ENCODE measurements around the gene CYREN. TPM values are rescaled to one million over a fixed set of nuclear protein-coding genes. Genes with fewer than 3 reads are reported as not detected.
"Not testable (repeated sequence)": the region's sequence is repeated elsewhere in the genome, so short reads cannot be mapped to it uniquely, and the experiment has no call there.

CYREN gene
- total RNA-seq, 2 experiments from 2014 or later: 51.7 to 54.4 TPM

DNA sequence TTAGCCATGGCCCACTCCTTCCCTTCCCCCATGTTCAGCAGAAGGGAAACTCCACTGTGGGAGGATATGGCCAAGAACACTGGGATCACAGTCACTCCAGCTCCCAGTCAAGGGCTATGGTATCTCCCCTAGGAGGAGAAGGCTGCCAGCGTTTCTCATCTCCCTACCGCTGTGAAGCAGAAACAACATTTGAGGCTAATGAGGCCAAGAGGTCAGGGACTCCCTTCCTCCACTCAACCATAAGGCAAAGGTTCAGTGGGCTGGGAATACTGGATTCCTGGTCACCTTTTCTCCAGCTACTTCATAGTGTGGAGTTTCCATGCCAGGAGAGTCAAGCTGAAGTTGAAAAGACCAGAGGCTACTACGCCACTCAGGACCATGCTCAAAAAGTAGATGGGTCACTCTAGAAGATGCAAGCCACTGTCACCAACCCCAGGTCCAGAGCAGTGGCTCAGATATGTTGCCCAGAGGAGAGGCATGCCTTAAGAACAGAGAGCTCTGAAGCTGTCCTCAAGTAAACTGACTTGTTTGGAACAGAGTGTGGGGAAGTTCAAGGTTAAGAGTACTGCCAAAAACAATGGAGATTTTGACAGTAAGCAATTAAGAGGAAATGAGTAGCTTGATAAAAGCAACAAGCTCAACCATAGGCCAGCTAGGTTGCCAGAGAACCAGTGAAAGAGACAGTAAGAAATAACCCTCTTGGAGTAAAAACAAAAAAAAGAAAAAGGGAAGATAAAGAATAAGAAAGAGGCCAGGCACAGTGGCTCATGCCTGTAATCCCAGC is 26.4 kb downstream of the CYREN start:
- no peak overlapping the region for H3K27ac Mint-ChIP-seq
- H3K4me1 Mint-ChIP-seq: peaks cover 26% of the 10 kb centered on the region
- peaks cover 14% of the 10 kb centered on the region for H3K9me3 Mint-ChIP-seq
- no peak overlapping the region for H3K4me3 Mint-ChIP-seq
- DNase-seq: no peak
- no peaks in the 10 kb centered on the region for H3K27me3 Mint-ChIP-seq
- H3K36me3 Mint-ChIP-seq: peaks cover 10% of the 10 kb centered on the region

DNA sequence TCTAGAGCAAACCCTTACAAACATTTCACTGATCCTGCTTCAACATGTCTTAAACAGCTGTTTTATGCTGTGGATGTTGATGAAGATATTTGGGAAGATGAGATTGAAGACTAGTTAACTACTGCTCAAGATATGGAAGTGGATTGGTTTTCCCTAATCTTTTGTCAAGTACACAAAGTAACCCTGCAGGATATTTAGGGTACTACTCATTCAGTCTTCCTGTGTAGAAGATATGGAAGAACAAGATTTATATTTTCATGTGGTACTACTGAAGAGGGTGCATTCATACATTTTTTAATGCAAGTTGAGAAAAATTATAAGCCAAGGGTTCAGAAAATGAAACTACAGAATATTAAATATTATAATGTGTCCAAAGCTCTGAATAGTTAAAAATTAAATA is 40.9 kb downstream of the CYREN start:
- no peak for DNase-seq
- Mint-ChIP-seq H3K27ac (no peak overlapping the region), H3K36me3 (peaks cover 16% of the 10 kb centered on the region), H3K27me3 (no peaks in the 10 kb centered on the region), H3K9me3 (peaks cover 28% of the 10 kb centered on the region), H3K4me1 (no peaks in the 10 kb centered on the region), H3K4me3 (no peak overlapping the region)

DNA sequence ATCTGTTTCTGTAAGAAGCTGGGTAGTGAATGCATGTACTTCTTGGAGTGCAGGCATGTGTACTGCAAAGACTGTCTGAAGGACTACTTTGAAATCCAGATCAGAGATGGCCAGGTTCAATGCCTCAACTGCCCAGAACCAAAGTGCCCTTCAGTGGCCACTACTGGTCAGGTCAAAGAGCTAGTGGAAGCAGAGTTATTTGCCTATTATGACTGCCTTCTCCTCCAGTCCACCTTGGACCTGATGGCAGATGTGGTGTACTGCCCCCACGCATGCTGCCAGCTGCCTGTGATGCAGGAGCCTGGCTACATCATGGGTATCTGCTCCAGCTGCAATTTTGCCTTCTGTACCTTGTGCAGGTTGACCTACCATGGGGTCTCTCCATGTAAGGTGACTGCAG is 41.6 kb downstream of the CYREN start:
- Mint-ChIP-seq H3K9me3 (peaks cover 28% of the 10 kb centered on the region), H3K27ac (no peak overlapping the region), H3K4me3 (no peak overlapping the region), H3K36me3 (peaks cover 16% of the 10 kb centered on the region), H3K4me1 (no peaks in the 10 kb centered on the region), H3K27me3 (no peaks in the 10 kb centered on the region)
- no peak for DNase-seq

DNA sequence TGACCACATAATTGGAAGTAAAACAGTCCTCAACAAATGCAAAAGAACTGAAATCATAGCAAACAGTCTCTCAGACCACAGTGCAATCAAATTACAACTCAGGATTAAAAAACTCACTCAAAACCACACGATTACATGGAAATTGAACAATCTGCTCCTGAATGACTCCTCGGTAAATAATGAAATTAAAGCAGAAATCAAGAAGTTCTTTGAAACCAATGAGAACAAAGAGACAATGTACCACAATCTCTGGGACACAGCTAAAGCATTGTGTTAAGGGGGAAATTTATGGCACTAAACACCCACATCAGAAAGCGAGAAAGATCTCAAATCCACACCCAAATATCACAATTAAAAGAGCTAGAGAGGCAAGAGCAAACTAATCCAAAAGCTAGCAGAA is 45.9 kb downstream of the CYREN start:
- H3K27me3 Mint-ChIP-seq, H3K4me1 Mint-ChIP-seq: not testable (repeated sequence)

DNA sequence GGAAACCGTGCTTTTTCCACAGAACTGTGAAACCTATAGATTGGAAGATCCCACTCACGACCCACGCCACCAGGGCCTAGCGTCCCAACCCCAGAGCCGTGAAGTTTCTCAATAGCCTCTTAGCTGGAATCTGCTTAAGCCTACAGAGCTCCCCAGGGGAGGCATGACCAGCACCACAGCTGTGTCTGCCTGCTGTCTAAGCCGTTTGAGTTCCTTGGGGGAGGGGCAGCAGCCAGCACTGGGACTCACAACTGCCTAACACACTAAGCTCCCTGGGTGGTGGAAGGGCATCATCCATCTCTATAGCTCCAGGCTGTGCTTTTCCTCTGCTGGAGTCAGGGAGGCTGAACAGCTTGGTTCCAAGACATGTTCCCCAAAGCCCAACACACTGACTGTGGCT is 48.6 kb downstream of the CYREN start:
- Mint-ChIP-seq H3K4me1 (no peaks in the 10 kb centered on the region), H3K27ac (no peak overlapping the region), H3K36me3 (peaks cover 16% of the 10 kb centered on the region), H3K27me3 (no peaks in the 10 kb centered on the region), H3K9me3 (peaks cover 30% of the 10 kb centered on the region), H3K4me3 (no peak overlapping the region)
- DNase-seq: no peak

More for the DNA sequence above, 45.9 kb downstream of the CYREN start:
- DNase-seq, H3K4me3 Mint-ChIP-seq, H3K27ac Mint-ChIP-seq: not testable (repeated sequence)
- Mint-ChIP-seq H3K9me3 (peaks cover 29% of the 10 kb centered on the region), H3K36me3 (peaks cover 14% of the 10 kb centered on the region)

DNA sequence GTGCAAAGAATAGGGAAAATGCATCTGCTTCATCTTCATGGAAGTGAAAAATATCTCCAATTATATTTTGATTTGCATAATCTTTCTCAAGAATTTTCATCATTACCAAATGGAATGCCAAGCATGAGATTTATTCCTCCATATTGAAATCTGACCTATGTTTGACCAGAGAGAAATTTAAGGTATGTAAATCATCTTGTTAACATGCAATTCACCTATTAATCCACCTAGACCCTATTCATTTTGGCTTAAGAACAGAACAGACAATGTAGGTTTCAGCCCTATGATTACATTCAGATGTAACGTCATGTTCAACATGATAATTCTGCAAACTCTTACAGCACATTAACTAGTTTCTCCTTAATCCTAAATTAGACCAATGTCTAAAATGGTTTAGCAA is 53.4 kb downstream of the CYREN start:
- Mint-ChIP-seq H3K36me3 (peaks cover 11% of the 10 kb centered on the region), H3K9me3 (peaks cover 9% of the 10 kb centered on the region), H3K4me3 (no peak overlapping the region), H3K27me3 (no peaks in the 10 kb centered on the region), H3K27ac (no peak overlapping the region), H3K4me1 (no peaks in the 10 kb centered on the region)
- DNase-seq: no peak

Other genes with a start within 250 kb of the CYREN start
- gene AGBL3, start 184.2 kb downstream of the CYREN start, total RNA-seq: 1 to 10 TPM; 2.2 to 3.6 TPM
- 10 to 100 TPM; 12.7 to 12.8 TPM for gene TMEM140, start 22.6 kb downstream of the CYREN start, total RNA-seq
- 10 to 100 TPM; 12.3 to 14.0 TPM for gene WDR91, start 40.8 kb upstream of the CYREN start, total RNA-seq
- not detected for gene STRA8, start 63.1 kb upstream of the CYREN start, total RNA-seq